ENCODE measurements around the gene SLC26A2. TPM values are rescaled to one million over a fixed set of nuclear protein-coding genes. Genes with fewer than 3 reads are reported as not detected.

The SLC26A2 gene
- 4.8 and 10.2 TPM in 2 replicates for total RNA-seq (2014; rRNA removed; shearing (Covaris generic))

DNA sequence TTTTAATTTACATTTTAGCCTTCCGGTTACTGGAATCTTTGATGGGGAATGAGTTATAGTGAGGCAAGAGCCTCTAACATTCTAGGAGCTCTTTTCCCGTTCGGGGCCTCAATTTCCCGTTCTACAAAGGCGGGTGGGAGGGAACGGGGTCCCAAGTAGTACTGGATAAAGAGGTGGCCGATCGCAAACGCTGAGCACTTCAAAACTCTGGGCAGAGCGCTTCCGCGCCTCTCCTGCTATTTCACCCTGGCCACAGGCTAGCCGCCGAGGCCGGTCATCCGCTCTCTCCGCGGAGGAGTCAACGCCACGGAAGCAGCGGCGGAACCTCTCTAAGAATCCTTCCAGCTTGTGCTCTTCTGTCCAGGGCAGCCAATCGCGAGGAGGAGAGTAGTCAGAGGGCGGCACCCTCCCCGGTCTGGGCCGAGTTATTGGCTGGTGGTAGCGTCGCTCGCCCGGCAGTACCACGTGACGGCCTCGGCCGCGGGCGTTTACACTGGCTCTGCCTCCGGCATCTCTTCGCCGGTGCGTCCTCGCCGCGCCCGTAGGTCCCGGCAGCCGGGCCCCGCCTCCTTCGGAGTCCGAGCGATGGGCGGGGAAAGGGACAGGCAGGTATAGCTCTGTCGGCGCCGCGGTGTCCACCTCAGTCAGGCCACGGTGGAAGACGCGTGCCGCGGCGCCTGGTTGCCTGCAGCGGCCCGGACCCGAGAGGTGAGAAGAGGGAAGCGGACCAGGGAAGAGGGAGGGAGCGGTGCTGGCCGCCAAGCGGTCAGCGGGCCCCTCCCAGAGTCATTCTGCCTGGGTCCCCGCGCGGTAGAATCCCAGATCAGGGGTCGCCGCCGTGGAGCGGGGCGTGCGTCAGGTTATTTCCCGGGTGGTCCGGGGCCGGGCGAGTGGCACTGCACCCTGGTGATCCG, at the start of gene SLC26A2:
Gene SLC26A2 (plus strand): TSS at position 487 of the 914 bp plus-strand sequence. CDS start 16,895 bp downstream, outside the sequence.
- DNase-seq (ENCODE audit: low spot score): peak; percentile 99
- in situ Hi-C loops (cut with HindIII; ENCODE audit: low sequenced_read_pairs): no loop called here

DNA sequence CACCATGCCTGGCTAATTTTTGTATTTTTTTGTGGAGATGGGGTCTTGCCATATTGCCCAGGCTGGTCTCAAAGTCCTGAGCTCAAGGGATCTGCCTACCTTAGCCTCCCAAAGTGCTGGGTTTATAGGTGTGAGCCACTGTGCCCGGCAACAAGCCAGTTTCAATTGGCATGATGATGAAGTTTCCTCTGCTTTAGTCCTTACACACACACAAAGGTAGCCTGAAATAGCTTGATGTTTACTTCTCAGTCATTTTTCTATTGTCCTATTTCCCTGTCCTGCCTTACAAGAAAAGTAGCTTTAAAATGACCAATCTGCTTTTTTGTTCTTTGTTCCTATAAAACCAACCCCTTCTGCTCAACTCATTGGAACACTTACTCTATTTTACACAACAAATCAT, 49.5 kb upstream of the SLC26A2 start:
- in situ Hi-C loops (cut with HindIII; ENCODE audit: low sequenced_read_pairs): no loop called here
- no peak for DNase-seq (ENCODE audit: low spot score)

DNA sequence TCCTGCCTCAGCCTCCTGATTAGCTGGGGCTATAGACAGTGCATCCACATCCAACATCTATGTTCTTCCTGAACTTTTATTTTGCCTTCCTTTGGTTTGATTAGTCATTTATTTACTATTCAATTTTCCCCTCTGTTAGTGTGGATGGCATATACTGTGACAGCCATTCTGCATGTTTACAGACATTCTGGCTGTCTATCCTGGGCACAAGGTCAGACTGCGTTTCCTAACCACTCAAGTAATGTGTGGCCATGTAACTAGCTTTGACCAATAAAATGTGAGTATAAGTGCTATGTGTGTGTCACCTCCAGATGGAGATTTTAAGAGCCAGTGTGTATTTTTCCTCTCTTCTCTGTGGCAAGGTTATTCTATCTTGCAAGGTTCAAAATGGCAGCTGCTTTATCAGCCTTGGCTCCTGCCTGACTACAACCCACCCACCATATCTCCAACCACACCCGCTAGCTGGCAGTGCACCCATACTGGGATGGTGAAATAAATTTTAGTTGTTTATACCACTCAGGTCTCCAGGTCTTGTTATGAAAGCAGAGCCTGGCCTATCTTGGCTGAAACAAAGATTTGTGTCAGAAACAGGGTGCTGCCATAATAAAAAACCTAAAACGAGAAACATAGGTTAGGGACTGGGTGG, 48.2 kb upstream of the SLC26A2 start:
- in situ Hi-C loops (cut with HindIII; ENCODE audit: low sequenced_read_pairs): no loop called here
- no peak for DNase-seq (ENCODE audit: low spot score)

DNA sequence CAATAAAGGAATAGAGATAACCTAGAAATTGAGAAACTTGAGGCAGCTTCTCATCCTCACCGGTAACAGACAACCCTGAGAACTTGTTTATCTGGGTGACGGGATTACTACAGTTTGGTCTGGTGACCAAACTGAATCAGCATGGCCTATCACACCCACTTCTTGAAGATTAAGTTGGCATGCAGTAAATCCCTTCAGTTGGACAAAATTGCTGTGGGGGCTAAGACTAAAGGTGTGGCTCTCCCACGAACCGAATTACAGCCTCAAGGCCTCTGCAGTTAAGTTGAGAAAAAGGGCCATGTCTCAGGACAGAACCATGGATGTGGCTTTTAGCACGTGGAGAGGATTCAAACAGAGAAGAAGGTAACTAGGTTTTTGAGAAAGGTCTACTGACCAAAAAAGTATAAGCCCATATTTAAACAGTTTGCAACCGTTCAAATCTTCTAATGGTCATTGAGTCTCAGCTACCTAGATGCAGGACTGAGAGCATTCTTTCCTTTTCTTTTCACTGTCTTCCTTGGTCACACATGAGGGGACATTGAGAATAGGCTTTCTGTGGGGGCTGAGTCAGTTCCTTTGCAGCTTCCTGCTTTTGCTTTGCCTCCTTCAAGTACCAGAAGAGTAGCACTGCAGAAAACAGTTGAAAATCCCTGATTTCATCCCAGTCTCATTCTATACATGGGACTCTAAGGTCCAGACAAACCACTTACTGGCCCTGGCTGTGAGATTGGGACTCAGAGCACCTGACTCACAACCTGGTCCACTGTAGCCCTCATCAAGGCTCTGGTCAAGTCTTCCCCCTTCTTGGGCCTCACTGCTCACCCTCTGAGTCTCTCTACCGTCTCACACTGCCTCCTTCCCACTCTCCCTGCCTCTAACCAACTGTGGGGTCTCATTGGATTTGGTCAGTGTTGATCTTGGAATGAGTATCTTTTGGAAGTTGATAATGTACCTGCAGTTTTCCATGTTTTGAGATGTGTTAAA, 46.8 kb upstream of the SLC26A2 start:
- in situ Hi-C loops (cut with HindIII; ENCODE audit: low sequenced_read_pairs): no loop called here

DNA sequence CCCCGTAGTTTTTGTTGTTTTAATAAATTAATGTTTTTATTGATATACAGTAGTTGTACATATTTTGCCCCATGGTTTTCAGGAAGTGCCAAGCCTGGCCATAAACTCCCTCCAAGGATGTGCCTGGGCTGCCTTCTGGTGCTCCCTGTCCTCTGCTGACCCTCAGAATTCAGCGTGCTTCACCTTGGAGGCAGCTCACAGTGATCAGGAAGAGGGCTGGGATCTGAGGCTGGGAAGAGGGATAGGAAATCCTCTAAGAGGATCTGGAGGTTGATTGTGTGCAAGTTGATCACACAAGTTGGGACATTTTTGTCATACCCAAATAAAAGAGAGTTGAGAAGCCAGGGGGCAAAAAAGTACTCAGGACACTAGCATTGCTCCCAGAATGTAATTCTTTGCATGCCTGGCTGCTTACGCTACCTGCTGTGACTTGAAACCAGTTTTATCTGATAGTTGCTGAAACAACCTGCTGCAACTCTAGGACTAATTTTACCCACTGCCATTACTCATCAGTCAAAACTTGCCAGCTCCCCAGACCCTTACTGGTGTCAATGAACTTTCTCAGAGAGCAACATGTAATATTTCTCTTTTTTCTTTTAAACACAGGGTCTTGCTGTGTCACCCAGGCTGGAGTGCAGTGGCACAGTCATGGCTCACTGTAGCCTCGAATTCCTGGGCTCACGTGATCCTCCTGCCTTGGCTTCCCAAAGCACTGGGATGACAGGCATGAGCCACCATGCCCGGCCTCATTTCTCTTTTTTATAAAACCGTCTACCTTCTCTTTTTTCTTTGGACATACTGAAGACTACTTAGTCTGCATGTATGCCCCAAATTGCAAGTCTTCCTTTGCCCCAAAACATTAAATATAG, 44.9 kb upstream of the SLC26A2 start:
- in situ Hi-C loops (cut with HindIII; ENCODE audit: low sequenced_read_pairs): no loop called here

More for the DNA sequence above, 46.8 kb upstream of the SLC26A2 start:
- DNase-seq (ENCODE audit: low spot score): no peak

DNA sequence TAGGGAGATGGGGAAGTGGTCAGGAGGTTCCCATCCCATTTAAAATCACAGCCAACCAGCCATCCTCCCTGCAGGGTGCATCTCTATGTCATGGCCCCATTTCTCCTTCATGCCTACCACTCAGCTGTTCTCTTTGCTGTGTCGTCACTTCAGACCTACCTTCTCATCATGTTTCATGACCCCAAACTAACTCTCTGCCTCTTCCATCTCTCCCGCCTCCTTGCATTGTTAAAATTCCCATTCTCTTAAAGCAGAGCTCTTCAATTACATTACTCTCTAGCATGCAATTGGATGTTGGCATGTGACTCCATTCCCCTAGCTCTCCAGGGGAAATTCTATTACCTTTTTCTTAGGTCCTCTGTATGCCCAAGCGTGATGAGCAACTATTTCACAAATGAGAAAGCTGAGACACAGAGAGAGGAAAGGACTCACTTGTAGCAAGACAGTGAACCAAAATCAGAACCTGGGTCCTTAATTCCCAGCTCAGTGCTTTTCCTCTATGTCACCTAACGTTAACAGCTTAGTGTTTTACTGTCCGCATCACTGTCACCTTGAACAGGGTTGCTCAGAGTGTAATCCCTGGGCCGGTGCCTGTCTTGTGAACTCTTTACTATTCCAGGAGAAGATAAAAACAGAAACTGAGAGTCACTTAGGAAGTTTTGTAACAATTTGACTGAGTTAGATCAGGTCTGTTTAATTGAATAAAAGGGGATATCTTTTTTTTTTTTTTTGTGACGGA, 44.1 kb upstream of the SLC26A2 start:
- in situ Hi-C loops (cut with HindIII; ENCODE audit: low sequenced_read_pairs): no loop called here

More for the DNA sequence above, 44.9 kb upstream of the SLC26A2 start:
- DNase-seq (ENCODE audit: low spot score): no peak

DNA sequence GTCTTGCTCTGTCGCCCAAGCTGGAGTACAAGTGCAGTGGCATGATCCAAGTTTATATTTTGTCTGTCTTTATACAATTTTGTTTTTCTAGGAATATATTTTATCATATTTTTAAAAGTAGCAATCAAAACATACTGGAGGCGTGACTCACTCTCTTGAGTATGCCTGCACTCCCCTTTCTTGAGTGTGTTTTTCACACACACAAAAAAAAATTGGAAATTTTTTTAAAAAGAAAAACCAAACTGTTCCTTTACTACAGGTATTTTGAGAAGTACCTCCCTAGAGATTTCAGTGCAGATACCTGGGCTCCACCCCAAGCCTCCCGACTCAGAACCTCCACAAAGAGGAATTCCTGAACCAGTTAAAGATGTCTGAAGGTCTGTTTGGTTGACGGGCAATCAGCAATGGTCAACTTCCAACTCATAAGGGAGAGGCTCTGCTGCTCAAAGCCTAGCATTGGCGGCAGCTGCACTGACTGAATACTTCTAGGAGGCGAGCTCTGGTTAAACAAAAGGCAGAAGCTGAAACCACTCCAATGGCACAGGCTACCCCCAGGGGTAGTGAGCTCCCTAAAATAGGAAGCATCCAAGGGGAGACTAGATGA, 43.4 kb upstream of the SLC26A2 start:
- DNase-seq (ENCODE audit: low spot score): no peak
- in situ Hi-C loops (cut with HindIII; ENCODE audit: low sequenced_read_pairs): no loop called here

More for the DNA sequence above, 44.1 kb upstream of the SLC26A2 start:
- no peak for DNase-seq (ENCODE audit: low spot score)

DNA sequence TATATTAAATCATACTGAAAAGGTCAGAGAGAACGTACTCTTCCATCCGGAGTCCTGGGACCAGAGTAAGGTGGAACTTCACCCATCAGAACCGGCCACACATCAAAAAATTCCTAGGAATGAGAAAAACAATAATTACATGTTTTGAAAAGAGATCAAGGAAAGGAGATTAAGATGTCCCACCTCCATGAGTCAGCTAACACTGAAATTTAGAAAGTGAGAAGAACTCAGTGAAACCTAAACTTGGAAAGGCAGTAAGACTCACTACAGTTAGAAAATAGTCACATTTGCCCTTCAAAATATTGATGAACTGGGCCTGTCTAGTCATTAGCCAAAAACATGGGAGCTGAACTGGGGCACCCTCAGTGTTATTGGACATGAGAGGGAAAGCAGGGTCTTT, 39.0 kb upstream of the SLC26A2 start:
- in situ Hi-C loops (cut with HindIII; ENCODE audit: low sequenced_read_pairs): no loop called here
- DNase-seq (ENCODE audit: low spot score): no peak

DNA sequence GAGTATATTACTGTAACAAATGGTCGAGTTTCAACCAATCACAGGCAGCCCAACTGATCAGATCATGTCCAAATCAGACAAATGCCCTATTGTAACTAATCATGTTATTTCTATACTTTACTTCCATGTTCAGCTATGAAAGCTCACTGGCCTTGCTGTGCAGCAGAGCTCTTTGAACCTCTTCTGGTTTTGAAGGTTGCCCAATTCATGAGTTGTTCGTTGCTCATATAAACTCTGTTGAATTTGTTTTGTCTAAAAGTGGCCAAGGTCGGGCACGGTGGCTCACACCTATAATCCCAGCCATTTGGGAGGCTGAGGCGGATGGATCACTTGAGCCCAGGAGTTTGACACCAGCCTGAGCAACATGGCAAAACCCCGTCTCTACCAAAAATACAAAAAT, 37.6 kb upstream of the SLC26A2 start:
- in situ Hi-C loops (cut with HindIII; ENCODE audit: low sequenced_read_pairs): no loop called here
- DNase-seq (ENCODE audit: low spot score): no peak

DNA sequence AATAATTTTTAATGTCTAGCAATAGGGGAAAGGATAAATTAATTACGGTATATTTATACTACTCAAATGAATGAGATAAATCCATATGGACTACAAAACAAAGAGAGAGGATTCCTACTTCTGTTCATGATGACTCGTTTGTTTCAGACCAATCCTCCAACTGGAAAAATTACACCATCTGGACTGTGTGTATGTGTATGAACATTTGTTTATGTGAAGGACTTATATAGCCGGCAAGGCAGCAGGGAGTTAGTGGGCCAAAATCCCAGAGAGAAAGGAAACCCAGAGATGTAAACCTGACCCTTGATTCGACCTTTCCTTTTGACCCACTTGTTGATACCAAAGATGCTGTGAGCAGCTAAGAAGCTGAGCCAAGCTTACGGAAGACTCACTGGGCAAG, 36.1 kb upstream of the SLC26A2 start:
- in situ Hi-C loops (cut with HindIII; ENCODE audit: low sequenced_read_pairs): no loop called here
- DNase-seq (ENCODE audit: low spot score): no peak

DNA sequence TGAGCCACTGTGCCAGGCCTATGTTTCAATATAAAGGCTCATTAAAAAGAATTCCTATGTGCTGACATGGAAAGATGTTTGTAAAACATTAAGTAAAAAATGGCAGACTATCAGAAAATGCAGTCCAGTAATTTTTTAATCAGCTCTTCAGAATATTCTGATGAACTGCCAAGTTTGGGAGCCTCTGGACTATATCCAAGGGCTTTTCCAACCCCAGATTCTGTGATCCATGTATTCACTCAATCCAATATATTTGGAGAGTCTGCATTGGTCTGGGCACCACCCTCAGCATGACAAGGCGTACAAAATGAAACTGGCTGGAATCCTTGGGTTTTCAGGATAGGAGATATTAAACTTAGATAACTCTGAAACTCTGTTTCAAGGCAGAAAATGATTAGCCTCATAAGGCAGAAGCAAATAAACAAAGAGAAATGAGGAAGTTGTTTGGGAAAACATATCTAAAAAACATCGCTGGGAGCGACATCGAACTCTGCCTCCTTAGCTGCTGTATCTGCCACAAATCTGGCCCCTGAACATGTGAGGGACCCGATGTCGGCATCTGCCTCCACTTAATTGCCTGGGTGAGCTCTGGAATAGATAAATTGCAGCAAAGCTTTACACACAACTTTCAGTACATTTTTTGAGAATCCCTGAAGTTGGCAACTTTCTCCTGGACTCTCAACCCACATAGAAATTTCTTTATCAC, 30.4 kb upstream of the SLC26A2 start:
- in situ Hi-C loops (cut with HindIII; ENCODE audit: low sequenced_read_pairs): no loop called here

DNA sequence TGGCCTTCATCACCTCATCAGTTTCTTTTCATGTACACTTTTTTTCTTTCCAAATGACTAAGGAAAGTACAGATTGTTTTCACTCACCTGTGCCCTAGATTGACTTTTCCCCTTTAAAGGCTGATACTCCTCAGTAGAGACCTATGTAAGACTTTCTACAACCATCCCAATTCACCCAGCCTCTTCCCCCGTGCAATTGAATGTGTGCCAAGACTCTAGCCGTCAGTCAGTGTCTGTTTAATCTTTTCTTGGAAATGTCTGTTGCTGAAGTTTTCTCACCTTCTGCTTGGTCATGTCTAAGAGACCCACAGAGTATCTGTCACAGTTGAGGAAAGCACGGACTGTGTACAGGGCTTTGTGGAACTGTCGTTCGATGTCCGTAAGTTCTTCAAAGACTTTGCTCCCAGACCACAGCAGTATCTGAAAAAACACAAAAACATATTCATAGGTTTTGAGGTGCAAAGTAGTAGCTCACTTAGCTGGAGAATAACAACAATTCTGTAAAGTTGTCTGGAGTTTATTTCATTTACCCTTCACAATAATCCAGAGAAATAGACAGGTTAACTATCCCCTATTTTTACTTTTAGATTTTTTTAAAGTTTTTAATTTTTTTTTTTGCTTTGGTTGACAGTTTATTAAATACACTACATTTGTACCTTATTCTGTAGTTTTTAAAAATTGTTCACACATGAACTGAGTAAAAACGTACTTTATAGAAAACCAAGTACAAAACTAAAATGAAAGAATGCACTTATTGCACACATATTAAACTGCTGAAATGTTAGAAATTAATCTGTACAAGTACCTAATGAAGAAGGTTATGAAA, 29.6 kb upstream of the SLC26A2 start:
- no peak for DNase-seq (ENCODE audit: low spot score)
- in situ Hi-C loops (cut with HindIII; ENCODE audit: low sequenced_read_pairs): no loop called here

More for the DNA sequence above, 30.4 kb upstream of the SLC26A2 start:
- peak; percentile 3 for DNase-seq (ENCODE audit: low spot score)

DNA sequence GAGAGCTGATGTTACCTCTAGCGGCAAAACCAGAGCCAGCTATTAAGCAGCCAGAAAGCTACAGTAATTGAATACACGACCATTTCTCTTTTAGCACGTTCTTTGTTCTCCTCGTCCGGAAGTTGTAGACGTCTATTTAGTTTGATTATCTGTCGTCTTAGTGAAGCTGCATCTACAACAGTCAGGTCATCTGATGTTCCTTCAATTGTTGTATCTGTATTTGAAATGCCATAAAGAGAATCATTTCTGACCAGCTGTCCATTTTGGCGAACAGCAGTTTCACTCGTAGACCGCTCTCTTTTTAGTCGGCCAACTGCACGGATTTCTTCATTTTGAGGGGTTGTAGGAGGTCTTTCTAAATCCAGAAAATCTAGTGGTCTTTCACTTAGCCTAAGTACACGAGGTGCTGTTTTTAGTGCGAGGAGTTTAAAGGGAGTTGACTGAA, 28.5 kb upstream of the SLC26A2 start:
- in situ Hi-C loops (cut with HindIII; ENCODE audit: low sequenced_read_pairs): no loop called here
- DNase-seq (ENCODE audit: low spot score): peak; percentile 51

DNA sequence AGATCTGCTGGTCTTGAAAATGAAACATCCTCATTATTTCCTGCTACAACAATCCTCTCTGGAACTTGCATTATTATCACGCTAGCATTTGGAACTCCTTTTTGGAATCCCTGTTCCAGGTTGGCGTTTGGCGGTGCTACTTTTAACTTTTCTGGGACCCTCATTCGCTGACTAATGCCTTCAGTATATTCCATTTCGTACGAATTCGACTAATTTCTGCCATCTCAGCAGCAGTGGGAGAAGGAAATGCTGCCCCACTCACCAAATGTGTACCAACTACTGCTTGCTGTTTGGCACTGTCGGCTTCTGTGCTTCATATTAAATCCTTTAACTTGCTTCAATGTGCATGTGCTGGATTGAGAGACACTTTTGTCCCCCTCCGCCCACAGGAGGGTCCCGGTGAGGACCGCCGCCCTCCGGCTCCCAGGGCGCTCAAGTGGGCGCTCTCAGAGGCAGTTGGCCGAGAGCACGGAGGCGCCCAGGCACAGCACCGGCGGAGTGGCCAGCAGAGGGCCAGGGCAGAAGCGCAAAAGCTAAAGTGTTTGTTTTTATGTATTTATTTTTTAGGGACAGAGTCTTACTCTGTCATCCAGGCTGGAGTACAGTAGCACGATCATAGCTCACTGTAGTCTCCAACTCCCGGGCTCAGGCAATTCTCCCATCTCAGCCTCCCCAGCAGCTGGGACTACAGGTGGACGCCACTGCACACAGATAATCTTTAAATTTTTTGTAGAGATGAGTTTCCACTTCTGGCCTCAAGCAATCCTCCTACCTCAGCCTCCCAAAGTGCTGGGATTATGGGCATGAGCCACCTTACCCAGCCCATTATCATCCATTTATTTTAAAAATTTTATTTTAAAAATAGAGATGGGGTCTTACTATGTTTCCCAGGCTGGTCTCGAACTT, 27.9 kb upstream of the SLC26A2 start:
- in situ Hi-C loops (cut with HindIII; ENCODE audit: low sequenced_read_pairs): no loop called here
- DNase-seq (ENCODE audit: low spot score): peak; percentile 62

DNA sequence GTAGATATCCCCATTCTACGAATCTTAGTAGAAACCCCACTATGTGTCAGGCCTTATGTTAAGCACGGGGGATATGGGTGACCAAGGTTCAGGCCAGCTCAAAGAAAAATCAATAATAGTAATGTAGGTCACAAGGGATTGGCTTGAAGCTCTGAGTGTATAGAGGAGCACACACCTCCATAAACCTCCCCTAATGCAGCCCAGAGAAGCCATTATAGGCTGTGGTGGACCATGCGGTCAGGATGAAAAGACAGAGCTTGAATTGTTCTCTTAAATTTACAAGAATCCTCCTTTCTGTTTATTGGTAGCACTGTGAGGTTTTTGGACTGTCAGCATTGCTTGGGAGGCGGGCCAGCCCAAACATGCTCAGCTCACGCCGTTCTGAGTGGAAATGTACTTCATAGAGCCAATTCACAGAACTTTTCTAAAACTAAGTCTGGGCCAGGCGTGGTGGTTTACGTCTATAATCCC, 25.1 kb upstream of the SLC26A2 start:
- DNase-seq (ENCODE audit: low spot score): no peak
- in situ Hi-C loops (cut with HindIII; ENCODE audit: low sequenced_read_pairs): no loop called here
